ENCODE results near the gene HUS1.

HUS1 gene

GRCh38 chr7:47935336-47935735, 44.1 kb downstream of the HUS1 start:
- TF ChIP-seq CTCF (IDR thresholded peaks at IDR 0.05; ENCODE audit: control insufficient read depth, extremely low read depth, insufficient read depth) = no peak
- H3K4me3 ChIP-seq (ENCODE audit: low read depth, low read length) = no peak overlapping the region
- DNase-seq (ENCODE audit: low read depth) = no peak

- TF ChIP-seq CTCF (IDR thresholded peaks at IDR 0.05; ENCODE audit: control insufficient read depth, extremely low read depth, insufficient read depth) = no peak
- H3K4me3 ChIP-seq (ENCODE audit: low read depth, low read length) = no peak overlapping the region
- no peak for DNase-seq (ENCODE audit: low read depth)
These were observed 44.6 kb downstream of the HUS1 start for GRCh38 chr7:47934831-47935230.

GRCh38 chr7:47933215-47933614, 46.2 kb downstream of the HUS1 start:
- H3K4me3 ChIP-seq (ENCODE audit: low read depth, low read length) = no peak overlapping the region
- TF ChIP-seq CTCF (IDR thresholded peaks at IDR 0.05; ENCODE audit: control insufficient read depth, extremely low read depth, insufficient read depth) = no peak
- DNase-seq (ENCODE audit: low read depth) = no peak

- TF ChIP-seq CTCF (IDR thresholded peaks at IDR 0.05; ENCODE audit: control insufficient read depth, extremely low read depth, insufficient read depth) = no peak
- H3K4me3 ChIP-seq (ENCODE audit: low read depth, low read length) = no peak overlapping the region
These were observed 46.9 kb downstream of the HUS1 start for GRCh38 chr7:47932466-47933037.

GRCh38 chr7:47932016-47932415, 47.4 kb downstream of the HUS1 start:
- no peak for DNase-seq (ENCODE audit: low read depth)
- H3K4me3 ChIP-seq (ENCODE audit: low read depth, low read length) = no peak overlapping the region
- TF ChIP-seq CTCF (IDR thresholded peaks at IDR 0.05; ENCODE audit: control insufficient read depth, extremely low read depth, insufficient read depth) = no peak

More at GRCh38 chr7:47932466-47933037, 46.9 kb downstream of the HUS1 start:
- no peak for DNase-seq (ENCODE audit: low read depth)

GRCh38 chr7:47931005-47932004, 48.1 kb downstream of the HUS1 start:
- H3K4me3 ChIP-seq (ENCODE audit: low read depth, low read length) = no peak overlapping the region

More at GRCh38 chr7:47931005-47932004, 48.1 kb downstream of the HUS1 start:
- TF ChIP-seq CTCF (IDR thresholded peaks at IDR 0.05; ENCODE audit: control insufficient read depth, extremely low read depth, insufficient read depth) = no peak
- DNase-seq (ENCODE audit: low read depth) = no peak

Data from LNCaP clone FGC (cell line).